OCI-LY1 (cell line): Measurements from ENCODE around the gene SHCBP1.

Experiments used
- EZH2 ChIP-seq: fragments of 200-600 bp; sonication (generic), shearing (Covaris generic); IDR thresholded peaks from 2 replicates; pipeline ENCODE4 v1.8.0; 2017; ENCODE audit warnings: borderline replicate concordance, mixed run types, mild to moderate bottlenecking, antibody characterized with exemption, low read length, moderate library complexity, mixed read lengths
- TF ChIP-seq, protein P1 (sequence below): fragments of 200-600 bp; sonication (generic), shearing (Covaris generic); IDR thresholded peaks from 2 replicates; pipeline ENCODE4 v1.5.1; 2017; ENCODE audit warnings: mild to moderate bottlenecking, antibody characterized with exemption, low read length, moderate library complexity, mixed read lengths

GRCh38 chr16:46632778-46633733, 11.9 kb upstream of the SHCBP1 start:
- TF ChIP-seq, protein P1, sequence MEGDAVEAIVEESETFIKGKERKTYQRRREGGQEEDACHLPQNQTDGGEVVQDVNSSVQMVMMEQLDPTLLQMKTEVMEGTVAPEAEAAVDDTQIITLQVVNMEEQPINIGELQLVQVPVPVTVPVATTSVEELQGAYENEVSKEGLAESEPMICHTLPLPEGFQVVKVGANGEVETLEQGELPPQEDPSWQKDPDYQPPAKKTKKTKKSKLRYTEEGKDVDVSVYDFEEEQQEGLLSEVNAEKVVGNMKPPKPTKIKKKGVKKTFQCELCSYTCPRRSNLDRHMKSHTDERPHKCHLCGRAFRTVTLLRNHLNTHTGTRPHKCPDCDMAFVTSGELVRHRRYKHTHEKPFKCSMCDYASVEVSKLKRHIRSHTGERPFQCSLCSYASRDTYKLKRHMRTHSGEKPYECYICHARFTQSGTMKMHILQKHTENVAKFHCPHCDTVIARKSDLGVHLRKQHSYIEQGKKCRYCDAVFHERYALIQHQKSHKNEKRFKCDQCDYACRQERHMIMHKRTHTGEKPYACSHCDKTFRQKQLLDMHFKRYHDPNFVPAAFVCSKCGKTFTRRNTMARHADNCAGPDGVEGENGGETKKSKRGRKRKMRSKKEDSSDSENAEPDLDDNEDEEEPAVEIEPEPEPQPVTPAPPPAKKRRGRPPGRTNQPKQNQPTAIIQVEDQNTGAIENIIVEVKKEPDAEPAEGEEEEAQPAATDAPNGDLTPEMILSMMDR: no peak
- no peak for TF ChIP-seq EZH2
